H1 (cell line): ENCODE results near the gene VPS72. TPM values are rescaled to one million over a fixed set of nuclear protein-coding genes. Genes with fewer than 3 reads are reported as not detected.

Source experiments
- CTCF ChIA-PET: fragments of 300-600 bp; sonication (Branson Sonifier 250); formaldehyde crosslinking; loops from one replicate; lab custom pipeline; 2021; ENCODE audit not compliant: partially characterized antibody; lab: Charles Lee
- POLR2A ChIA-PET: fragments of 300-600 bp; sonication (Branson Sonifier 250); formaldehyde crosslinking; loops from one replicate; lab custom pipeline; 2021; ENCODE audit warnings: inconsistent platforms; ENCODE audit not compliant: partially characterized antibody; lab: Charles Lee
- DNase-seq, 2 experiments: peaks; one replicate each; pipeline versions ENCODE4 v3.0.0 to v3.0.0-alpha.2; 2010 to 2022; ENCODE audit warnings: low spot score in 2 of 2, low read depth in 1 of 2, mixed read lengths in 1 of 2
- FAIRE-seq: peaks from 2 replicates; lab custom pipeline; 2011; peaks lifted over from hg19 to GRCh38; lab: Jason Lieb, UNC
- H2AFZ ChIP-seq: 2 replicates; pipeline ENCODE4 v1.8.1; 2012; ENCODE audit warnings: low read length, inconsistent platforms
- H2AK5ac ChIP-seq: 2 replicates; pipeline ENCODE4 v1.6.1; 2013; ENCODE audit warnings: low read depth, low read length
- H2BK120ac ChIP-seq: replicated peaks from 2 replicates; pipeline ENCODE3; 2013; ENCODE audit warnings: low read depth, low read length, inconsistent platforms
- H2BK12ac ChIP-seq: 2 replicates; pipeline ENCODE4 v1.6.1; 2013; ENCODE audit warnings: low read depth, low read length
- H2BK15ac ChIP-seq: 2 replicates; pipeline ENCODE4 v1.6.1; 2013; ENCODE audit warnings: low read length
- H2BK20ac ChIP-seq: 2 replicates; pipeline ENCODE4 v1.6.1; 2013; ENCODE audit warnings: low read length
- H2BK5ac ChIP-seq: 2 replicates; pipeline ENCODE4 v1.6.1; 2013; ENCODE audit warnings: low read depth, low read length
- H3K14ac ChIP-seq: 2 replicates; pipeline ENCODE4 v1.6.1; 2013; ENCODE audit warnings: inconsistent platforms; ENCODE audit not compliant: insufficient read length
- H3K18ac ChIP-seq: 2 replicates; pipeline ENCODE4 v1.6.1; 2013; ENCODE audit warnings: low read length; ENCODE audit errors: extremely low read depth
- H3K23ac ChIP-seq: 2 replicates; pipeline ENCODE4 v1.6.1; 2013; ENCODE audit warnings: inconsistent platforms; ENCODE audit not compliant: insufficient read length
- H3K23me2 ChIP-seq: 2 replicates; pipeline ENCODE4 v1.6.1; 2013; ENCODE audit warnings: low read depth, low read length
- H3K27ac ChIP-seq: 2 replicates; pipeline ENCODE4 v1.6.1; 2011; ENCODE audit warnings: low read depth, low read length, inconsistent platforms
- H3K27me3 ChIP-seq, 4 experiments: replicated peaks in 1 of 4; 1 replicate in 1 of 4; 2 replicates in 3 of 4; pipeline versions ENCODE4 v1.6.1 to v1.8.1; 2011 to 2013; ENCODE audit warnings: low read length in 3 of 4, mild to moderate bottlenecking in 3 of 4, inconsistent platforms in 2 of 4, mixed read lengths in 2 of 4, moderate library complexity in 1 of 4; ENCODE audit not compliant: control insufficient read depth in 3 of 4, insufficient read depth in 3 of 4; ENCODE audit errors: extremely low read depth in 1 of 4
- H3K36me3 ChIP-seq, 4 experiments: 2 replicates each; pipeline versions ENCODE4 v1.6.1 to v1.8.1; 2011 to 2013; ENCODE audit warnings: mild to moderate bottlenecking in 4 of 4, low read length in 3 of 4, moderate library complexity in 2 of 4, control low read depth in 1 of 4, inconsistent platforms in 1 of 4; ENCODE audit not compliant: insufficient read depth in 4 of 4, control insufficient read depth in 2 of 4
- H3K4ac ChIP-seq: replicated peaks from 2 replicates; pipeline ENCODE3; 2013; ENCODE audit warnings: low read length, low read depth, mixed read lengths, inconsistent platforms; ENCODE audit not compliant: insufficient read length
- H3K4me1 ChIP-seq, 4 experiments: replicated peaks in 1 of 4; 1 replicate in 1 of 4; 2 replicates in 3 of 4; pipeline versions ENCODE4 v1.6.1 to v1.8.1; 2011 to 2013; ENCODE audit warnings: low read length in 3 of 4, inconsistent platforms in 2 of 4, mixed read lengths in 1 of 4; ENCODE audit not compliant: insufficient read depth in 4 of 4, control insufficient read depth in 3 of 4
- H3K4me2 ChIP-seq, 2 experiments: 2 replicates each; pipeline versions ENCODE4 v1.6.1 to v1.8.1; 2011 to 2013; ENCODE audit warnings: low read depth in 2 of 2, low read length in 2 of 2, control low read depth in 1 of 2, inconsistent platforms in 1 of 2, mild to moderate bottlenecking in 1 of 2; ENCODE audit not compliant: insufficient read depth in 1 of 2
- H3K4me3 ChIP-seq, 4 experiments: fragments of 200-600, 300-600 bp in 1 of 4; sonication (generic), shearing (Covaris generic), sonication (Bioruptor Twin) in 1 of 4; 2 replicates each; pipeline versions ENCODE4 v1.5.1 to v1.8.1; 2011 to 2016; ENCODE audit warnings: low read length in 4 of 4, low read depth in 3 of 4, control low read depth in 2 of 4, inconsistent platforms in 2 of 4, mild to moderate bottlenecking in 2 of 4, mixed read lengths in 1 of 4, moderate library complexity in 1 of 4; ENCODE audit not compliant: insufficient read depth in 2 of 4; ENCODE audit errors: extremely low read depth in 1 of 4
- H3K56ac ChIP-seq: replicated peaks from 2 replicates; pipeline ENCODE3; 2013; ENCODE audit warnings: low read depth, mild to moderate bottlenecking, mixed read lengths, low read length, inconsistent platforms; ENCODE audit not compliant: insufficient read length
- H3K79me1 ChIP-seq: 2 replicates; pipeline ENCODE4 v1.6.1; 2013; ENCODE audit warnings: low read depth, low read length, control low read depth
- H3K79me2 ChIP-seq, 2 experiments: 2 replicates each; pipeline versions ENCODE4 v1.6.1 to v1.8.1; 2012 to 2013; ENCODE audit warnings: low read length in 2 of 2, mild to moderate bottlenecking in 2 of 2, inconsistent platforms in 1 of 2; ENCODE audit not compliant: insufficient read depth in 2 of 2, control insufficient read depth in 1 of 2
- H3K9ac ChIP-seq, 4 experiments: replicated peaks in 1 of 4; 1 replicate in 1 of 4; 2 replicates in 3 of 4; pipeline versions ENCODE4 v1.6.1 to v1.8.1; 2011 to 2013; ENCODE audit warnings: low read depth in 3 of 4, low read length in 3 of 4, control low read depth in 2 of 4, mild to moderate bottlenecking in 2 of 4, moderate library complexity in 2 of 4, inconsistent platforms in 1 of 4; ENCODE audit errors: extremely low read depth in 1 of 4
- H3K9me3 ChIP-seq, 2 experiments: 2 replicates each; pipeline versions ENCODE4 v1.6.1 to v1.8.1; 2012 to 2013; ENCODE audit warnings: mild to moderate bottlenecking in 2 of 2, moderate library complexity in 2 of 2, control low read depth in 1 of 2, inconsistent platforms in 1 of 2, low read depth in 1 of 2, low read length in 1 of 2, mixed read lengths in 1 of 2; ENCODE audit not compliant: insufficient read depth in 2 of 2
- H4K20me1 ChIP-seq, 2 experiments: replicated peaks in 1 of 2; 2 replicates each; pipeline versions ENCODE3 to v1.8.1; 2011 to 2013; ENCODE audit warnings: inconsistent platforms in 2 of 2, low read length in 2 of 2, mild to moderate bottlenecking in 1 of 2; ENCODE audit not compliant: insufficient read depth in 2 of 2, control insufficient read depth in 1 of 2
- H4K5ac ChIP-seq: 2 replicates; pipeline ENCODE4 v1.6.1; 2013; ENCODE audit warnings: low read length, low read depth, mixed read lengths, inconsistent platforms; ENCODE audit not compliant: insufficient read length
- H4K8ac ChIP-seq: 2 replicates; pipeline ENCODE4 v1.8.0; 2013; ENCODE audit warnings: mild to moderate bottlenecking, moderate library complexity, low read length, inconsistent platforms; ENCODE audit not compliant: insufficient read depth; ENCODE audit errors: extremely low read depth
- H4K91ac ChIP-seq: replicated peaks from 2 replicates; pipeline ENCODE3; 2013; ENCODE audit warnings: low read length, mixed read lengths, inconsistent platforms; ENCODE audit not compliant: insufficient read length
- GABPA ChIP-seq: IDR thresholded peaks from 2 replicates; pipeline ENCODE4 v1.6.1; 2011; ENCODE audit warnings: mild to moderate bottlenecking, low read length, moderate library complexity, borderline replicate concordance; ENCODE audit not compliant: insufficient read depth
- JUN ChIP-seq: IDR thresholded peaks from 2 replicates; pipeline ENCODE4 v1.6.1; 2011; ENCODE audit warnings: low read depth, mild to moderate bottlenecking, improper control_type of control experiment, low read length
- KDM4A ChIP-seq: IDR thresholded peaks from one replicate; pipeline ENCODE4 v1.7.1; 2012; ENCODE audit warnings: low read depth, mild to moderate bottlenecking, moderate library complexity, low read length, inconsistent platforms; ENCODE audit not compliant: severe bottlenecking
- POLR2AphosphoS5 ChIP-seq: IDR thresholded peaks from 2 replicates; pipeline ENCODE4 v1.6.1; 2011; ENCODE audit warnings: low read depth, low read length
- POU5F1 ChIP-seq: IDR thresholded peaks from 2 replicates; pipeline ENCODE4 v1.6.1; 2011; ENCODE audit warnings: low read depth, mild to moderate bottlenecking, low read length, moderate library complexity
- SAP30 ChIP-seq: fragments of 300-600 bp; sonication (generic); IDR thresholded peaks from 2 replicates; pipeline ENCODE4 v1.7.1; 2012; ENCODE audit warnings: low read length, moderate library complexity, mild to moderate bottlenecking, inconsistent platforms; ENCODE audit not compliant: insufficient read depth, insufficient replicate concordance
- SIN3A ChIP-seq, 2 experiments: IDR thresholded peaks in 1 of 2; conservative IDR thresholded peaks in 1 of 2; 2 replicates each; pipeline ENCODE4 v1.6.1; 2011 to 2012; ENCODE audit warnings: low read length in 2 of 2, improper control_type of control experiment in 1 of 2, low read depth in 1 of 2, mild to moderate bottlenecking in 1 of 2
- YY1 ChIP-seq: IDR thresholded peaks from 2 replicates; pipeline ENCODE4 v1.6.1; 2011; ENCODE audit warnings: low read depth, mild to moderate bottlenecking, low read length
- WGBS, 2 experiments: shearing (Covaris generic) in 1 of 2; methylation state at CpG; one replicate each; pipeline versions ENCODE4 v1.1.6 to v1.1.7; 2013 to 2015; ENCODE audit warnings: low lambda C conversion rate in 2 of 2, mixed read lengths in 2 of 2, inconsistent platforms in 1 of 2, low coverage in 1 of 2, missing lambda C conversion rate in 1 of 2; ENCODE audit not compliant: insufficient replicate concordance in 2 of 2, insufficient coverage in 1 of 2, insufficient read length in 1 of 2; ENCODE audit errors: extremely low coverage in 1 of 2, missing lambda C conversion rate in 1 of 2; 5-methylcytosine and 5-hydroxymethylcytosine counted together
- polyA plus RNA-seq, 7 experiments: library from polyadenylated mRNA; depleted of rRNA in 3 of 7; stranded (reverse) in 5 of 7; unstranded in 2 of 7; fragments of >200 nt in 5 of 7; fragments of 200-250 nt in 2 of 7; gene quantifications; 1 replicate in 5 of 7; 2 replicates in 1 of 7; 4 replicates in 1 of 7; pipeline versions ENCODE4 v1.2.1 to v1.2.3, GENCODE V29; 2011 to 2013; ENCODE audit warnings: missing spikeins in 2 of 7, mixed read lengths in 2 of 7
- total RNA-seq: library from RNA; stranded (reverse); fragmentation: NEBNext Ultra II Directional; extraction: Animal tissue kit (Norgen Biotek cat#: 25700); gene quantifications from 2 replicates; pipeline ENCODE4 v1.2.1, GENCODE V29; 2021

The VPS72 gene
- total and polyA plus RNA-seq, 2 of the 8 experiments (the other 6 are each of a cell fraction or from before 2014, with no cell fraction given), result 86.6 to 121 TPM

DNA sequence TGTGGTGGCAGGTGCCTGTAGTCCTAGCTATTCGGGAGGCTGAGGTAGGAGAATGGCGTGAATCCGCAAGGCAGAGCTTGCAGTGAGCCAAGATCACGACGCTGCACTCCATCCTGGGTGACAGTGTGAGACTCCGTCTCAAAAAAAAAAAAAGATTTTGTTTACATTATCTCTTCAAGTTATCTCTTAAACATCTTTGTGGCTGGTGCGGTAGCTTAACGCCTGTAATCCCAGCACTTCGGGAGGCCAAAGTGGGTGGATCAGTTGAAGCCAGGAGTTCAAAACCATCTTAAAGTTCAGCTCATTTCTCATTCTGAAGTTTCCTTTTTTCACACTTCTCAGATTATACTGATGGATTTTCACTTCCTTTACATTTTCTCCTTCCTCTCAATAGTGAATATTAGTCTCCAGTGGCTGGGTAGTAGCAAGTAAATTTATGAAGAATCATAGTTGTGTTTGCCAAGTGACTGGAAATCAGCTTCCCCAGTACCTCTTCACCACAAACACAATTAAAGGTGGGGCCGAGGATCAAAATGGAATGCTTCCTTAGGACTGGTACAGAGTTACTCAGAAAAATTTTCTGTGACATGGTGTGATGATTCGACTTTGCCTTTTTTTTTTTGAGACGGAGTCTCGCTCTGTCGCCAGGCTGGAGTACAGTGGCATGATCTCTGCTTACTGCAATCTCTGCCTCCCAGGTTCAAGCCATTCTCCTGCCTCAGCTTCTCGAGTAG is 22.1 kb upstream of the VPS72 start:
- no peaks in the 10 kb centered on the region for H3K23me2 ChIP-seq
- POLR2A ChIA-PET, result interaction anchor here (0.6 to 2.1 kb wide), 13 partner anchors 8 to 1211 kb away, joined by 3 to 7 read pairs (median 4); partner anchors contain the start of genes PIP5K1A and VPS72
- H3K4me3 ChIP-seq, result no peak overlapping the region
- H2AK5ac ChIP-seq, result no peak overlapping the region
- peaks cover 4 to 29% (median 7%) of the 10 kb centered on the region in 4 experiments; a peak in 6 of 8 replicates for H3K36me3 ChIP-seq
- no peak overlapping the region for H4K91ac ChIP-seq
- no peak overlapping the region for H3K56ac ChIP-seq
- TF ChIP-seq GABPA (no peak), SAP30 (no peak), YY1 (no peak), POU5F1 (no peak), SIN3A (conservative IDR thresholded peaks at IDR 0.05 in 1 of 2, IDR thresholded peaks at IDR 0.05 in 1 of 2; ENCODE audit: low read depth in 1 of 2, low read length in 2 of 2) (no peak), POLR2AphosphoS5 (no peak), JUN (no peak), KDM4A (no peak)
- H4K20me1 ChIP-seq, result peaks cover 1 to 10% of the 10 kb centered on the region in 2 experiments
- H3K79me1 ChIP-seq, result peaks cover 2% of the 10 kb centered on the region; the same call in 1 of the 2 replicates
- H2BK12ac ChIP-seq, result no peak overlapping the region
- no peak overlapping the region for H3K9ac ChIP-seq
- H2BK5ac ChIP-seq, result no peak overlapping the region
- H3K79me2 ChIP-seq, result peaks cover 3 to 86% of the 10 kb centered on the region in 2 experiments; a peak in 3 of 4 replicates
- no peak overlapping the region for H4K5ac ChIP-seq
- no peaks in the 10 kb centered on the region for H3K9me3 ChIP-seq
- no peak overlapping the region for H3K4ac ChIP-seq
- H2BK20ac ChIP-seq, result no peak overlapping the region
- no peak overlapping the region for H4K8ac ChIP-seq
- H3K27ac ChIP-seq, result no peak overlapping the region
- H3K4me2 ChIP-seq, result no peak overlapping the region
- H3K23ac ChIP-seq, result no peak overlapping the region
- no peak for FAIRE-seq
- WGBS, 2 experiments, result 95% methylated on average over 15 of the region's 15 CpGs; no CpG with 5 or more reads in 1 of the 2 experiments
- no peak overlapping the region for H3K14ac ChIP-seq
- no peak overlapping the region for H2AFZ ChIP-seq
- DNase-seq, result no peak
- CTCF ChIA-PET, result interaction anchor here (0.5 to 1.6 kb wide), 11 partner anchors 11 to 801 kb away, joined by 3 to 5 read pairs (median 3); partner anchors contain the start of gene TMOD4
- no peaks in the 10 kb centered on the region for H3K27me3 ChIP-seq
- H3K18ac ChIP-seq, result no peak overlapping the region
- H2BK15ac ChIP-seq, result no peak overlapping the region
- H3K4me1 ChIP-seq, result no peaks in the 10 kb centered on the region
- no peak overlapping the region for H2BK120ac ChIP-seq
